Measurements from ENCODE around the gene UBE2E2.

GRCh38 chr3:23435904-23436303, 232.8 kb downstream of the UBE2E2 start:
- TF ChIP-seq CTCF (IDR thresholded peaks at IDR 0.05) (no peak), POLR2A (IDR thresholded peaks at IDR 0.05) (no peak)

All from esophagus squamous epithelium (tissue), 4 donors.